PC-3 (cell line): ENCODE data around the gene CTSW. TPM values are rescaled to one million over a fixed set of nuclear protein-coding genes. Genes with fewer than 3 reads are reported as not detected.

ENCODE experiments used
- ATAC-seq: fragments of 200-7000 bp; cut with Tn5 transposase; 2 replicates; pipeline ENCODE4 v1.9.1; 2020; ENCODE audit warnings: mild to moderate bottlenecking, moderate library complexity
- BruUV-seq: library from RNA; stranded (reverse); fragments of 400-500 nt; replicated peaks from 2 replicates; lab custom pipeline; 2021; lab: Mats Ljungman, UMichigan
- CTCF ChIA-PET: fragments of 300-600 bp; sonication (Branson Sonifier 250); formaldehyde crosslinking; loops from one replicate; lab custom pipeline; 2022; ENCODE audit warnings: antibody characterized with exemption; lab: Charles Lee
- POLR2A ChIA-PET: fragments of 300-600 bp; sonication (Branson Sonifier 250); formaldehyde crosslinking; loops from one replicate; lab custom pipeline; 2022; ENCODE audit warnings: antibody characterized with exemption; ENCODE audit not compliant: unreplicated experiment; lab: Charles Lee
- DNase-seq: peaks from one replicate; pipeline ENCODE4 v3.0.0-alpha.2; 2015
- H2AFZ ChIP-seq: fragments of 300-600 bp; sonication (generic); 2 replicates; pipeline ENCODE4 v1.6.0; 2016; ENCODE audit warnings: antibody characterized with exemption, low read length
- H3F3A ChIP-seq: fragments of 300-600 bp; sonication (generic); one replicate; pipeline ENCODE4 v1.6.0; 2017; ENCODE audit warnings: antibody characterized with exemption, low read length, control low read depth, mild to moderate bottlenecking; ENCODE audit not compliant: unreplicated experiment
- H3K27ac ChIP-seq: fragments of 300-600 bp; sonication (generic); 2 replicates; pipeline ENCODE4 v1.5.1; 2016; ENCODE audit warnings: mild to moderate bottlenecking, low read length
- H3K27me3 ChIP-seq: fragments of 300-600 bp; sonication (generic); 2 replicates; pipeline ENCODE4 v1.6.1; 2016; ENCODE audit warnings: low read length, mixed read lengths
- H3K36me3 ChIP-seq: fragments of 300-600 bp; sonication (generic); 2 replicates; pipeline ENCODE4 v1.6.1; 2016; ENCODE audit warnings: low read depth, mixed run types, low read length, mixed read lengths
- H3K4me1 ChIP-seq: fragments of 300-600 bp; sonication (generic); 2 replicates; pipeline ENCODE4 v1.5.1; 2016; ENCODE audit warnings: low read length; ENCODE audit not compliant: insufficient read depth
- H3K4me2 ChIP-seq: fragments of 300-600 bp; sonication (generic); 2 replicates; pipeline ENCODE4 v1.6.0; 2016; ENCODE audit warnings: low read length
- H3K4me3 ChIP-seq: fragments of 300-600 bp; sonication (generic); 2 replicates; pipeline ENCODE4 v1.5.1; 2016; ENCODE audit warnings: mild to moderate bottlenecking, low read length, mixed read lengths
- H3K79me2 ChIP-seq: fragments of 300-600 bp; sonication (generic); 2 replicates; pipeline ENCODE4 v1.6.1; 2017; ENCODE audit warnings: low read length, mixed read lengths
- H3K9ac ChIP-seq: fragments of 300-600 bp; sonication (generic); 2 replicates; pipeline ENCODE4 v1.6.0; 2016; ENCODE audit warnings: mild to moderate bottlenecking, low read length
- H3K9me2 ChIP-seq: fragments of 300-600 bp; sonication (generic); replicated peaks from 2 replicates; pipeline ENCODE4 v1.6.1; 2016; ENCODE audit warnings: mixed run types, low read length, mixed read lengths
- H3K9me3 ChIP-seq: fragments of 300-600 bp; sonication (generic); 2 replicates; pipeline ENCODE4 v1.6.1; 2016; ENCODE audit warnings: low read length, mixed read lengths
- H4K20me1 ChIP-seq: fragments of 300-600 bp; sonication (generic); 2 replicates; pipeline ENCODE4 v1.6.1; 2016; ENCODE audit warnings: low read length, mixed read lengths
- EZH2 ChIP-seq: fragments of 300-600 bp; sonication (generic); IDR thresholded peaks from one replicate; pipeline ENCODE4 v1.6.1; 2017; ENCODE audit warnings: antibody characterized with exemption, mild to moderate bottlenecking, low read length; ENCODE audit not compliant: unreplicated experiment
- EZH2phosphoT487 ChIP-seq: fragments of 300-600 bp; sonication (generic); IDR thresholded peaks from 2 replicates; pipeline ENCODE4 v1.6.1; 2018; ENCODE audit warnings: mild to moderate bottlenecking, antibody characterized with exemption, low read length, borderline replicate concordance
- intact Hi-C: fragments of 100-400 bp; cut with micrococcal nuclease; formaldehyde crosslinking; loops from 2 replicates; pipeline ENCODE4 v1.9.0; 2023
- total RNA-seq: library from RNA; depleted of rRNA; stranded (reverse); fragments of >200 nt; gene quantifications from 2 replicates; pipeline ENCODE4 v1.2.3, GENCODE V29; 2014
- TF ChIP-seq, protein P1 (sequence below): fragments of 300-600 bp; sonication (generic); conservative IDR thresholded peaks from 2 replicates; pipeline ENCODE4 v1.5.1; 2017; ENCODE audit warnings: antibody characterized with exemption, low read depth, mild to moderate bottlenecking, low read length

CTSW gene
- total RNA-seq, 1 experiment from 2014 or later = 0.11 TPM

DNA sequence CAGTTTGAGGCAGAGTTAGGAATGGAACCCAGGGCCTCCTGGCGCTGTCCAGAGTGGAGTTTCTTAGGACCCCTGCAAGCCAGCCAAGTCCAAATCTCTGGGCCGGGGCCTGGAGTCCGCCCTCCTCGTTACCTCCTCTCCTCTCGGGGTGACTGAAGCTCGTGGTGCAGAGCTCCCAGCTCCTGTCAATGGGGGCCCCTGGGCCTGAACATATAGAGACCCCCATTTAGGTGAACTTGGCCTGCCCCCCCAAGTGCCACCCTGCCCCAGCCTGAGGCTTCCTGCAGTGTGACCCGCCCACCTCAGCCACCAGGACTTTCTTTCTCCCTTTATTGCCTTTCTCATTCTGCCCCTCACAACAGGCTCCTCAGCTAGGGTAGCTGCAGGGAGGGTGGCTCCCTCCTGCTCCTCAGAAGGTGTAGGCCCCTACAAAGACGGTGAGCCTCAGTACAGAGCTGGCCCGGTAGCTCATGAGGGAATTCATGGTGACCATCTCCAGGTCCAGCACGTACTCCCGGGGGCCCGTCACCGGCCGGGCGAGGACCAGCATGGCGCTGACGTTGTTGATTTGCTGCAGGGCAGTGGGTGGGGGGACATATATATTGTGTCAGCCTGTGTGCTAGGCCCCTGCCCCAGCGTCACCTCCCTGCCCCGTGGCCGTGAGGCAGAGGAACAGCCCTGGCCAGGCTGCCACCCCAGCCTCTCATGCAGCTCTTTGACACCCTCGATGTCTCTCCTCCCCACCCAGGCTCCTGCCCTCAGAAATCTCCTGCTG lies 12.9 kb upstream of the CTSW start:
- Histone ChIP-seq H3F3A (no peaks in the 10 kb centered on the region), H3K79me2 (peaks cover 14% of the 10 kb centered on the region), H3K36me3 (peaks cover 20% of the 10 kb centered on the region; the same call in 1 of the 2 replicates), H3K4me3 (no peak overlapping the region), H3K9ac (no peak overlapping the region), H3K4me1 (peaks cover 5% of the 10 kb centered on the region; the same call in 1 of the 2 replicates), H3K9me2 (no peaks in the 10 kb centered on the region), H3K27me3 (no peaks in the 10 kb centered on the region), H3K9me3 (no peaks in the 10 kb centered on the region), H3K27ac (no peak overlapping the region), H4K20me1 (no peaks in the 10 kb centered on the region), H3K4me2 (no peak overlapping the region), H2AFZ (no peak overlapping the region)
- CTCF ChIA-PET = no interaction called here
- DNase-seq (no peak), ATAC-seq (no peak)
- intact Hi-C loops = no loop called here
- POLR2A ChIA-PET = no interaction called here
- TF ChIP-seq EZH2 = no peak
- TF ChIP-seq, protein P1, sequence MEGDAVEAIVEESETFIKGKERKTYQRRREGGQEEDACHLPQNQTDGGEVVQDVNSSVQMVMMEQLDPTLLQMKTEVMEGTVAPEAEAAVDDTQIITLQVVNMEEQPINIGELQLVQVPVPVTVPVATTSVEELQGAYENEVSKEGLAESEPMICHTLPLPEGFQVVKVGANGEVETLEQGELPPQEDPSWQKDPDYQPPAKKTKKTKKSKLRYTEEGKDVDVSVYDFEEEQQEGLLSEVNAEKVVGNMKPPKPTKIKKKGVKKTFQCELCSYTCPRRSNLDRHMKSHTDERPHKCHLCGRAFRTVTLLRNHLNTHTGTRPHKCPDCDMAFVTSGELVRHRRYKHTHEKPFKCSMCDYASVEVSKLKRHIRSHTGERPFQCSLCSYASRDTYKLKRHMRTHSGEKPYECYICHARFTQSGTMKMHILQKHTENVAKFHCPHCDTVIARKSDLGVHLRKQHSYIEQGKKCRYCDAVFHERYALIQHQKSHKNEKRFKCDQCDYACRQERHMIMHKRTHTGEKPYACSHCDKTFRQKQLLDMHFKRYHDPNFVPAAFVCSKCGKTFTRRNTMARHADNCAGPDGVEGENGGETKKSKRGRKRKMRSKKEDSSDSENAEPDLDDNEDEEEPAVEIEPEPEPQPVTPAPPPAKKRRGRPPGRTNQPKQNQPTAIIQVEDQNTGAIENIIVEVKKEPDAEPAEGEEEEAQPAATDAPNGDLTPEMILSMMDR = no peak
- no TSS peak for BruUV-seq

DNA sequence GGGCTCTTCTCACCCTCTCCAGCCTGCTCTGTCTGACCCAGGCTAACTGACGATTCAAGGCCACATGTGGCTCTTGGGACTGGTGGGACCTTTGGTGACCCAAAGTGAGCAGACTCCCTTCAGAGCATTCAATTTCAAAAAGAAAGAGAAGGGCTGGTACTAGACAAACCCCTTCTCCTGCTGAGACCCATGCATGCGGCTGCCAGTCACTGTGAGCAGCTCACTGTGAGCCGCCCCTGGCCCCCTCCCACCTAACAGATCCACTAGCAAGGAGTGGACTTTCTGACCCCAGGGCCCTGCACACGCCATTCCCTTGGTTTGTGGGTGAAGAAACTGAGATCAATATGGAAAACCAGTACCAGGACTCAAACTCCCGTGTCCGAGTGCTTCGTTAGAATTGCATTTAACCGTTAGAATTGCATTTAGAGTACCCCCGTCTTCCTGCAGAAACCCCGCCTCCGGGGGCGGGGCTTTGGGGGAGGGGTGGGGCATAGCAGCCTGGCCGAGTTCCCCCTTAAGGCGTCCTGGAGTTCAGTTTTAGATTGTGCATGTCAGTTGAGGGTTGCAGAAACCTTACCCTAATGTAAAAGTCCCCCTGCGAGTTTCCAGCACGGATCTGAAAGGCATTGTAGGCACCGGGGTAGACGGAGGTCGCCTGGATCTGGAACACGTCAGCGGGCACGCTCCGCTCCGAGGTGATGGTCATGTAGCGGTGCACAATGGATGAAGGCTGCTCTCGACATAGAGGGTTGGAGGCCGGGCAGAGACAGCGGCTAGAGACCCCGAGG lies 12.2 kb upstream of the CTSW start:
- Histone ChIP-seq H3K9ac (no peak overlapping the region), H4K20me1 (no peaks in the 10 kb centered on the region)

More for the DNA sequence above, 12.2 kb upstream of the CTSW start:
- no TSS peak for BruUV-seq
- ChIA-PET POLR2A (no interaction called here), CTCF (no interaction called here)
- Histone ChIP-seq H3K9me2 (no peaks in the 10 kb centered on the region), H3K27ac (no peak overlapping the region), H2AFZ (no peak overlapping the region), H3K4me3 (no peak overlapping the region), H3K36me3 (peaks cover 20% of the 10 kb centered on the region; the same call in 1 of the 2 replicates), H3F3A (no peaks in the 10 kb centered on the region), H3K4me2 (no peak overlapping the region), H3K9me3 (no peaks in the 10 kb centered on the region), H3K4me1 (no peaks in the 10 kb centered on the region), H3K79me2 (peaks cover 6% of the 10 kb centered on the region; the same call in 1 of the 2 replicates), H3K27me3 (no peaks in the 10 kb centered on the region)
- intact Hi-C loops = no loop called here
- DNase-seq = no peak
- TF ChIP-seq, protein P1 = no peak
- TF ChIP-seq EZH2 (no peak), EZH2phosphoT487 (no peak)
- no peak for ATAC-seq
